B cell (primary cell): Measurements from ENCODE around the gene ERGIC1. TPM values are rescaled to one million over a fixed set of nuclear protein-coding genes. Genes with fewer than 3 reads are reported as not detected.

Source experiments
- ATAC-seq: fragments of 200-7000 bp; cut with Tn5 transposase; one replicate; pipeline ENCODE4 v1.10.0; 2021; ENCODE audit warnings: low read depth, mild to moderate bottlenecking, moderate number of reproducible peaks, moderate library complexity
- CTCF ChIA-PET: fragments of 350-600 bp; sonication (Branson Sonifier 250); formaldehyde crosslinking; loops from one replicate; lab custom pipeline; 2021; ENCODE audit warnings: antibody characterized with exemption, inconsistent platforms; lab: Charles Lee
- POLR2A ChIA-PET: fragments of 350-600 bp; sonication (Branson Sonifier 250); formaldehyde crosslinking; loops from one replicate; lab custom pipeline; 2021; ENCODE audit warnings: antibody characterized with exemption; lab: Charles Lee
- DNase-seq: peaks from one replicate; pipeline ENCODE4 v3.0.0; 2013
- H2AFZ ChIP-seq: 2 replicates; pipeline ENCODE4 v1.6.1; 2012; ENCODE audit warnings: mild to moderate bottlenecking, low read depth, low read length; ENCODE audit not compliant: insufficient read depth, poor library complexity, severe bottlenecking
- H3K27ac ChIP-seq, 2 donors: 1 replicate in 1 of 2; 2 replicates in 1 of 2; pipeline ENCODE4 v1.5.1; 2012 to 2013; ENCODE audit warnings: low read length in 2 of 2, mild to moderate bottlenecking in 2 of 2, moderate library complexity in 1 of 2
- H3K27me3 ChIP-seq, 4 experiments: fragments of 200-600 bp in 1 of 4; sonication (generic) in 1 of 4; replicated peaks in 1 of 4; 1 replicate in 2 of 4; 2 replicates in 2 of 4; pipeline versions ENCODE4 v1.6.1 to v1.7.0; 2013 to 2016; ENCODE audit warnings: low read length in 3 of 4, mild to moderate bottlenecking in 2 of 4, mixed read lengths in 1 of 4, moderate library complexity in 1 of 4; ENCODE audit not compliant: insufficient read depth in 4 of 4, control insufficient read depth in 3 of 4; ENCODE audit errors: control extremely low read depth in 1 of 4
- H3K36me3 ChIP-seq, 2 experiments: replicated peaks in 1 of 2; 1 replicate in 1 of 2; 2 replicates in 1 of 2; pipeline versions ENCODE4 v1.6.1 to v1.7.1; 2013; ENCODE audit warnings: low read length in 1 of 2; ENCODE audit not compliant: insufficient read depth in 2 of 2, control insufficient read depth in 1 of 2; ENCODE audit errors: control extremely low read depth in 1 of 2, extremely low read depth in 1 of 2
- H3K4me1 ChIP-seq, 2 donors: fragments of 200-600 bp in 1 of 2; sonication (generic) in 1 of 2; 1 replicate in 1 of 2; 2 replicates in 1 of 2; pipeline versions ENCODE4 v1.5.1 to v1.6.1; 2013 to 2017; ENCODE audit warnings: low read length in 2 of 2; ENCODE audit not compliant: control insufficient read depth in 2 of 2, insufficient read depth in 2 of 2
- H3K4me2 ChIP-seq: replicated peaks from 2 replicates; pipeline ENCODE3; 2012; ENCODE audit warnings: mild to moderate bottlenecking, low read depth, low read length; ENCODE audit not compliant: poor library complexity, severe bottlenecking
- H3K4me3 ChIP-seq, 5 experiments: fragments of 200-600 bp in 1 of 5; sonication (generic) in 1 of 5; 1 replicate in 3 of 5; 2 replicates in 2 of 5; pipeline versions ENCODE4 v1.5.1 to v1.7.0; 2011 to 2016; ENCODE audit warnings: low read length in 4 of 5, mild to moderate bottlenecking in 4 of 5, low read depth in 2 of 5, control low read depth in 1 of 5, moderate library complexity in 1 of 5; ENCODE audit not compliant: insufficient read depth in 1 of 5; ENCODE audit errors: control extremely low read depth in 1 of 5, extremely low read depth in 1 of 5
- H3K79me2 ChIP-seq: fragments of 200-600 bp; sonication (generic); one replicate; pipeline ENCODE4 v1.6.0; 2016; ENCODE audit warnings: low read length; ENCODE audit not compliant: control insufficient read depth, insufficient read depth
- H3K9ac ChIP-seq: fragments of 200-600 bp; sonication (generic); 2 replicates; pipeline ENCODE4 v1.6.1; 2017; ENCODE audit warnings: mild to moderate bottlenecking, low read length, moderate library complexity
- H3K9me3 ChIP-seq, 3 donors: one replicate each; pipeline versions ENCODE4 v1.6.1 to v1.7.1; 2013; ENCODE audit warnings: low read length in 2 of 3; ENCODE audit not compliant: control insufficient read depth in 2 of 3, insufficient read depth in 1 of 3; ENCODE audit errors: control extremely low read depth in 1 of 3
- H4K20me1 ChIP-seq: 2 replicates; pipeline ENCODE4 v1.6.0; 2012; ENCODE audit warnings: mild to moderate bottlenecking, low read length; ENCODE audit not compliant: insufficient read depth, control insufficient read depth, poor library complexity, severe bottlenecking
- H3K27ac Mint-ChIP-seq: one replicate; pipeline ENCODE4 v1.8.0; 2021; ENCODE audit warnings: mixed read lengths
- H3K27me3 Mint-ChIP-seq: one replicate; pipeline ENCODE4 v1.8.0; 2021; ENCODE audit warnings: mixed read lengths
- H3K4me1 Mint-ChIP-seq: one replicate; pipeline ENCODE4 v1.8.0; 2021; ENCODE audit warnings: mixed read lengths
- H3K4me3 Mint-ChIP-seq: one replicate; pipeline ENCODE4 v1.8.0; 2021; ENCODE audit warnings: mixed read lengths
- H3K9me3 Mint-ChIP-seq: one replicate; pipeline ENCODE4 v1.8.0; 2022; ENCODE audit warnings: mixed read lengths; ENCODE audit not compliant: insufficient read depth
- EZH2 ChIP-seq: IDR thresholded peaks from 2 replicates; pipeline ENCODE4 v1.6.1; 2012; ENCODE audit warnings: borderline replicate concordance, low read depth, mild to moderate bottlenecking, moderate library complexity, low read length; ENCODE audit not compliant: insufficient read depth, poor library complexity, severe bottlenecking
- WGBS: methylation state at CpG from one replicate; pipeline ENCODE4 v1.1.5; 2013; ENCODE audit warnings: missing lambda C conversion rate; ENCODE audit not compliant: insufficient coverage; 5-methylcytosine and 5-hydroxymethylcytosine counted together
- intact Hi-C: fragments of 100-400 bp; cut with micrococcal nuclease; formaldehyde crosslinking; loops from one replicate; pipeline ENCODE4 v1.10.0; 2022
- polyA plus RNA-seq: library from polyadenylated mRNA; depleted of rRNA; stranded (reverse); fragments of >200 nt; gene quantifications from 2 replicates; pipeline ENCODE4 v1.2.3, GENCODE V29; 2012
- total RNA-seq, 2 donors: library from RNA; stranded (reverse); fragments of 120-200 nt in 1 of 2; gene quantifications; 1 replicate in 1 of 2; 2 replicates in 1 of 2; pipeline versions ENCODE4 v1.2.3 to v1.2.4, GENCODE V29; 2013 to 2022
- TF ChIP-seq, protein P1 (sequence below): fragments of 200-600 bp; IDR thresholded peaks from one replicate; pipeline ENCODE4 v1.8.0; 2022; ENCODE audit warnings: antibody characterized with exemption, mild to moderate bottlenecking

The ERGIC1 gene
- total and polyA plus RNA-seq, 2 donors (not counting 1 experiment from before 2014, with no cell fraction given): 86.3 to 140 TPM

DNA sequence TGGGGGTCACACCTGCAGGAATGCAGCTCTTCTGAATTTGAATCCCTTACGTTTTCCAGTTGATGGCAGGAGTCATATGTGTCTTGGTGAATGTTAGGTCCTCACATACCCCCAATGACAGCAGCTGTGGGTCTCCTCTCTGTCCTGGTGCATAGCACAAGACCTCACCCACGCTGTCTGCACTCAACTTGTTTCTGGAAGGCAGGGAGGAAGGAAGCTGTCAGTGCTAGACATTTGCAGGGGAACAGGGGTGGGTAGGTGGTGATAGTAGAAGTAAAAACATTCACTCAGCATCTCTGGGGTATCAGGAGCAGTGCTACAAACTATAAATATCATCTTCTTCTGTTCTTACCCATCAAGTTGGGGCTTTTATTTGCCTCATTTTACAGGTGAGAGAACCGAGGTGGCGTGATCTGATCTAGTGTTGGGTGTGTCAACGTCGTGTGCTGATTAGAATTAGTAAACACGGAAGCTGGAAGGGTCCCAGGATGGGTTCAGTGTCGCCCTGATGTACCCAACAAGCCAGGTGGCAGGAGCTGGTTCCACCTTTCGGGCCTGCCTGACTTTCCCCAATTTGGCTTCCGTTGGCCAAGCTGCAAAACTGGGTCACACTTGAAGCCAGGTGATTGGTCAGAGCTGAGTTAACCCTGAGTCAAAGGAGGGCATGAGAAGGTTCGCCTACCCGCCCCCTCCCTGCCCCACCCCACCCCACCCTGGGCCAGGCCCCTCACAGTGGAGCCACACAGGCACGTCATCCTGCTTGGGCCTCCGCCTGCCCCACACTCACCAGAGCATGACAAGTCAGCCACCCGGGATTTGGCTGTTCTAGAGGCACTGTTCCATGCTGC lies 15.8 kb downstream of the ERGIC1 start:
- CTCF ChIA-PET: interaction anchor here (0.6 to 5.6 kb wide), 8 partner anchors 9 to 135 kb away, joined by 3 to 40 read pairs (median 7); partner anchors contain the start of gene DUSP1
- Histone ChIP-seq H3K4me2 (peak overlapping the region; percentile 67), H3K9ac (peak overlapping the region; percentile 54), H4K20me1 (peaks cover 17% of the 10 kb centered on the region), H3K4me3 (peak overlapping the region in 4 of 5 experiments; percentile 11 to 40 (median 20)), H2AFZ (peak overlapping the region; percentile 17), H3K36me3 (peaks cover 1 to 15% of the 10 kb centered on the region in 2 experiments), H3K27me3 (no peaks in the 10 kb centered on the region), H3K27ac (peak overlapping the region; percentile 88 to 95), H3K9me3 (no peaks in the 10 kb centered on the region), H3K4me1 (peaks cover 61 to 74% of the 10 kb centered on the region in 2 donors), H3K79me2 (peaks cover 94% of the 10 kb centered on the region)
- H3K27ac Mint-ChIP-seq: peak overlapping the region; percentile 95
- TF ChIP-seq EZH2: no peak
- TF ChIP-seq, protein P1, sequence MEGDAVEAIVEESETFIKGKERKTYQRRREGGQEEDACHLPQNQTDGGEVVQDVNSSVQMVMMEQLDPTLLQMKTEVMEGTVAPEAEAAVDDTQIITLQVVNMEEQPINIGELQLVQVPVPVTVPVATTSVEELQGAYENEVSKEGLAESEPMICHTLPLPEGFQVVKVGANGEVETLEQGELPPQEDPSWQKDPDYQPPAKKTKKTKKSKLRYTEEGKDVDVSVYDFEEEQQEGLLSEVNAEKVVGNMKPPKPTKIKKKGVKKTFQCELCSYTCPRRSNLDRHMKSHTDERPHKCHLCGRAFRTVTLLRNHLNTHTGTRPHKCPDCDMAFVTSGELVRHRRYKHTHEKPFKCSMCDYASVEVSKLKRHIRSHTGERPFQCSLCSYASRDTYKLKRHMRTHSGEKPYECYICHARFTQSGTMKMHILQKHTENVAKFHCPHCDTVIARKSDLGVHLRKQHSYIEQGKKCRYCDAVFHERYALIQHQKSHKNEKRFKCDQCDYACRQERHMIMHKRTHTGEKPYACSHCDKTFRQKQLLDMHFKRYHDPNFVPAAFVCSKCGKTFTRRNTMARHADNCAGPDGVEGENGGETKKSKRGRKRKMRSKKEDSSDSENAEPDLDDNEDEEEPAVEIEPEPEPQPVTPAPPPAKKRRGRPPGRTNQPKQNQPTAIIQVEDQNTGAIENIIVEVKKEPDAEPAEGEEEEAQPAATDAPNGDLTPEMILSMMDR: no peak
- WGBS: 2% methylated on average over 10 of the region's 15 CpGs
- intact Hi-C loops: loop anchor here (1.0 kb wide), 3 partner anchors 15 to 78 kb away; no protein-coding TSS in a partner anchor
- H3K4me3 Mint-ChIP-seq: peak overlapping the region; percentile 73
- DNase-seq (peak; percentile 93), ATAC-seq (peak; percentile 84)
- peaks cover 80% of the 10 kb centered on the region for H3K4me1 Mint-ChIP-seq
- POLR2A ChIA-PET: interaction anchor here (0.6 to 2.4 kb wide), 9 partner anchors 10 to 599 kb away, joined by 3 to 33 read pairs (median 6); partner anchors contain the start of gene DUSP1
- H3K27me3 Mint-ChIP-seq: no peaks in the 10 kb centered on the region
- no peaks in the 10 kb centered on the region for H3K9me3 Mint-ChIP-seq
